ENCODE results near the gene NARF. TPM values are rescaled to one million over a fixed set of nuclear protein-coding genes. Genes with fewer than 3 reads are reported as not detected.

NARF gene
- total RNA-seq, 1 donor, result 21.6 TPM

- TF ChIP-seq CTCF (IDR thresholded peaks at IDR 0.05; ENCODE audit: insufficient read depth, low read depth, low read length), result no peak
- no peak for DNase-seq (ENCODE audit: low read depth)
- H3K4me3 ChIP-seq (ENCODE audit: low read depth, low read length), result no peak overlapping the region
These were observed 24.9 kb upstream of the NARF start for GRCh38 chr17:82433560-82434215.

- no peak for DNase-seq (ENCODE audit: low read depth)
- no peak overlapping the region for H3K4me3 ChIP-seq (ENCODE audit: low read depth, low read length)
- TF ChIP-seq CTCF (IDR thresholded peaks at IDR 0.05; ENCODE audit: insufficient read depth, low read depth, low read length), result no peak
These were observed 24.4 kb upstream of the NARF start for GRCh38 chr17:82434216-82434565.

DNA sequence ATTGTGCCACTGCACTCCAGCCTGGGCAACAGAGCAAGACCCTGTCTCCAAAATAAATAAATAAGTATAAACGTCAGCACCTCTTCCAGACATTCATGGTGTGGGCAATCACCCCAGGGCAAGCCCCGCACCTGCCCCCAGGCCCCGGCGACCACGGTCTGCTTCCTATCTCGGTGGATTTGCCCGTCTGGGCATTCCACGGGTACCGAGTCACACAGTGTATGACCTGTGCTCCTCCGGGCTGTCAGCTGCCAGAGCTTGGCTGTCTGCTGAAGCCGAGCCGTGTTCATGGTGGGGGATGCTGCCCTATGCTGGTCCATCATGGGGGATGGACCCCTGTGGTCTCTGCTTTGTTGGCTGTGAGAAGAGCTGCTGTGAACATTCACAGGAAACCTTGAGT is 23.4 kb upstream of the NARF start:
- DNase-seq (ENCODE audit: low read depth), result no peak
- no peak overlapping the region for H3K4me3 ChIP-seq (ENCODE audit: low read depth, low read length)
- no peak for TF ChIP-seq CTCF (IDR thresholded peaks at IDR 0.05; ENCODE audit: insufficient read depth, low read depth, low read length)

- TF ChIP-seq CTCF (IDR thresholded peaks at IDR 0.05; ENCODE audit: insufficient read depth, low read depth, low read length), result no peak
- no peak for DNase-seq (ENCODE audit: low read depth)
- no peak overlapping the region for H3K4me3 ChIP-seq (ENCODE audit: low read depth, low read length)
These were observed 22.6 kb upstream of the NARF start for GRCh38 chr17:82435601-82436583.

DNA sequence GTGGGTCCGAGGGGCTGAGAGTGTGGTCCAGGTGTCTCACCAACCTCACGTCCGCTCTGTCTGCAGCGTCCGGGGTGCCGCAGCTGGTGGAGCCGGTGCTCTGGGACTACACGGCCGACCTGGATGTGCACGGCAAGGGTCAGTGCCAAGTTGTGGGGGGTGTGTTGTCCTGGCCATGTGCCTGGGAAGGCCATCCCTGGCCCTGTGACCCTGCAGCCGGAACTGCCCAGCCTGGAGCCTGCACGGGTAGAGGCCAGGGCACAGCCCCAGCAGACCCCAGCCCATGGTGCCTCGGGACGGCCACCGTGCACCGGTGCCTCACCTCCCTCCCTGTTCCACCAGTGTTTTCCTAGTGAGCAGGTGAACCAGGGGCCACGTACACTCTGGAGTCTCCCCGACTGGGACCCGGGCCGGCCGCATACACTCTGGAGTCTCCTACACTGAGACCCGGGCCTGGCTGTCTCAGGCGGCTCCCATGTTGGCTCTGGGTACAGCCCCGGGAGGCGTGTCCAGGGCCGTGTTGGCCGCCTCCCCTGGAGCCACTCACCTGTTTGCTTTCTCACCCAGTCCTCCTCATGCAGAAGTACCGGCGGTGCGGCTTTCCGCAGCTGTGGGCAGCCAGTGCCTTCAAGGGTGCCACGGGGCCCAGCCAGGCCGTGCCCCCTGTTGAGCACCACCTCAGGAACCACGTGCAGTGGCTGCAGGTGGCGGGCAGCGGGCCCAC is 21.8 kb upstream of the NARF start:
- H3K4me3 ChIP-seq (ENCODE audit: low read depth, low read length), result no peak overlapping the region
- DNase-seq (ENCODE audit: low read depth), result no peak
- TF ChIP-seq CTCF (IDR thresholded peaks at IDR 0.05; ENCODE audit: insufficient read depth, low read depth, low read length), result no peak

DNA sequence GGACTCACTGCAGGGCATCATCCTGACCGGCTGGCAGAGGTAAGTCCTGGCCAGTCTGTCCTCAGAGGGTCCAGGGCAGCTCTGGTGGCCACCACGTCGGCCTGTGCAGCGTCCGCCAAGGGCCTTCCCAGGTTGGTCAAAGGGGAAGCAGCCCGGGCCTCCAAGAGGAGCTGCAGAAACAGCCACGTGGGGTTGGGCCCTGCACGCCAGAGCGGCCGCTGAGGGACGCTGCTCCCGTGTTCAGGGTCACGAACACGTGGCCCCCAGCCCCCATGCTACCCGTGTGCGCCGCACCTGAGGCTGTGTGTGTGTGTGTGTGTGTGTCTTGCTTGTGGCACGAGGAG is 21.2 kb upstream of the NARF start:
- no peak for TF ChIP-seq CTCF (IDR thresholded peaks at IDR 0.05; ENCODE audit: insufficient read depth, low read depth, low read length)
- DNase-seq (ENCODE audit: low read depth), result no peak
- H3K4me3 ChIP-seq (ENCODE audit: low read depth, low read length), result no peak overlapping the region

Data from fibroblast of villous mesenchyme (primary cell).